Tibial nerve (tissue), 4 donors: ENCODE results near the gene SFXN5.

Source experiments
- EP300 ChIP-seq, 2 donors: sonication (generic); formaldehyde crosslinking; IDR thresholded peaks; one replicate each; pipeline ENCODE4 v1.6.1; 2017; ENCODE audit warnings: antibody characterized with exemption in 2 of 2, mild to moderate bottlenecking in 1 of 2
- POLR2A ChIP-seq, 2 donors: fragments of 450-650 bp; IDR thresholded peaks; one replicate each; pipeline ENCODE4 v1.6.1; 2017; ENCODE audit warnings: antibody characterized with exemption in 2 of 2, mild to moderate bottlenecking in 2 of 2, moderate library complexity in 2 of 2
- TF ChIP-seq, protein P1 (sequence below), 5 experiments: fragments of 200-600 bp in 3 of 5; fragments of 450-650 bp in 2 of 5; sonication (generic) in 3 of 5; IDR thresholded peaks; one replicate each; pipeline ENCODE4 v1.5.1; 2016 to 2019; ENCODE audit warnings: antibody characterized with exemption in 5 of 5, mild to moderate bottlenecking in 3 of 5, moderate library complexity in 2 of 5

DNA sequence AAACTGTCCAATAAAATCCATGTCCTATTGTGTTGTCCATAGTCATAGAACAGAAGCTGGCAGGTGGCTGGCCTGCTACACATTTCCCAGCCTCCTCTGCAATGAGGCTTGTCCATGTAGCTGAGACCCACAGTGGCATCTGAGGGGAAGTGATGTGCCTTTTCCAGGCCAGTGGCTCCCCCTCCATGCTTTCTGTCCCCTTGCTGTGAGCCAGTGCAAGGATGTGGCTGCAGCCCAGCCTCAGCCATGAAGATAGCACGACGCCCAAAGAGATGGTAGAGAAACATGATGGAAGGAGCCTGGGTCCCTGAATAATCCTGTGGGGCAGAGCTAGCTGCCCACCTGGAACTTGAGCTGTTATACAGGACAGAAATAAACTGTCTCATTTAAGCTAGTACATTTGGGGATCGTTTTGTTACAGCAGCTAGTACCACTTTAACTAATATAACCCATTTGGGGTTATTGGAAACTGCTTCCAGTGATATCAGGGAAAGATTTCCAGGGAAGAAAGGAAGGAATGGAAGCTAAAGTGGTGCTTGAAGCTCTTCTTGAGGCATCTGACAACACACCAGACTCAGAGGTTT is 40.3 kb downstream of the SFXN5 start:
- TF ChIP-seq, protein P1, sequence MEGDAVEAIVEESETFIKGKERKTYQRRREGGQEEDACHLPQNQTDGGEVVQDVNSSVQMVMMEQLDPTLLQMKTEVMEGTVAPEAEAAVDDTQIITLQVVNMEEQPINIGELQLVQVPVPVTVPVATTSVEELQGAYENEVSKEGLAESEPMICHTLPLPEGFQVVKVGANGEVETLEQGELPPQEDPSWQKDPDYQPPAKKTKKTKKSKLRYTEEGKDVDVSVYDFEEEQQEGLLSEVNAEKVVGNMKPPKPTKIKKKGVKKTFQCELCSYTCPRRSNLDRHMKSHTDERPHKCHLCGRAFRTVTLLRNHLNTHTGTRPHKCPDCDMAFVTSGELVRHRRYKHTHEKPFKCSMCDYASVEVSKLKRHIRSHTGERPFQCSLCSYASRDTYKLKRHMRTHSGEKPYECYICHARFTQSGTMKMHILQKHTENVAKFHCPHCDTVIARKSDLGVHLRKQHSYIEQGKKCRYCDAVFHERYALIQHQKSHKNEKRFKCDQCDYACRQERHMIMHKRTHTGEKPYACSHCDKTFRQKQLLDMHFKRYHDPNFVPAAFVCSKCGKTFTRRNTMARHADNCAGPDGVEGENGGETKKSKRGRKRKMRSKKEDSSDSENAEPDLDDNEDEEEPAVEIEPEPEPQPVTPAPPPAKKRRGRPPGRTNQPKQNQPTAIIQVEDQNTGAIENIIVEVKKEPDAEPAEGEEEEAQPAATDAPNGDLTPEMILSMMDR (IDR thresholded peaks at IDR 0.05) = no peak
- TF ChIP-seq EP300 (IDR thresholded peaks at IDR 0.05) (no peak), POLR2A (IDR thresholded peaks at IDR 0.05) (no peak)
